ENCODE results near the gene MEGF6. TPM values are rescaled to one million over a fixed set of nuclear protein-coding genes. Genes with fewer than 3 reads are reported as not detected.

MEGF6 gene
- total RNA-seq, 1 experiment from 2014 or later, result 14.3 TPM

DNA sequence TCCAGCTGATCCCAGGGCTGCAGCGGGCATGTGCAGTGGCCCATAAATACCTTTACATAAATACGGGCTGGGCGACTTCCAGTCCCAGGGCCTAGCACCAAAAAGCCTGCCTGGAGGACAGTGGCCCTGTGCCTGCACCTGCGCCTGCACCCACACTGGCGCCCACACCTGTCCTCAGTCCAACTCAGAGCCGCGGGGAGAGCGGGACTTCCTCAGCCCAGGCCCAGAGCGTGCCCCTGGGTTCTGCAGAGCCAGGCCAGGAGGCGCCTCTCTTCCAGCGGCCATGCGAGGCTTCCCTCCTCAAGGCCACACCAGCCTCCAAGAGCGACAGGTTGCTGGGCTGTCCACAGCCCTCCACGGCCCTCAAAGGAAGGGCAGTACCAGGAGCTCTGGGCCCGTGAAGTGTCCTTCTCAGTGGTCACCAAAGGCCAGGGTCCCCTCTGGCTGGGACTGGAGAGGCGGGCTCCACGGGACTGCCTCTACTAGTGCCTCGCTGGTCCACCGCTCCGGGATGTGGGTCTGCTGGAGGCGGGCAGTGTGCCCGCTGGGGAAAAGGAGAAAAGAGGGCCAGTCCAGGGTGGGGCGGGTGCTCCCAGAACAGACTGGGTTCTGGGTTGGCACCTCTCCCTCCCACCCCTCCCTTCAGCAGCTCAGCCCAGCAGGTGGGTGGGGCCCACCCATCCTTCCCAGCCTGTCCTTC, 121.1 kb downstream of the MEGF6 start:
- Mint-ChIP-seq H3K36me3 (ENCODE audit: insufficient read depth, unreplicated experiment) (no peaks in the 10 kb centered on the region), H3K9me3 (ENCODE audit: unreplicated experiment) (peaks cover 10% of the 10 kb centered on the region), H3K4me3 (ENCODE audit: unreplicated experiment) (no peak overlapping the region), H3K27me3 (ENCODE audit: insufficient read depth, unreplicated experiment) (no peaks in the 10 kb centered on the region), H3K4me1 (ENCODE audit: insufficient read depth, unreplicated experiment) (no peaks in the 10 kb centered on the region), H3K27ac (ENCODE audit: low read depth, unreplicated experiment) (no peak overlapping the region)
- POLR2A ChIA-PET, result no interaction called here
- BruUV-seq (replicated peaks), result no TSS peak
- TF ChIP-seq, protein P1, sequence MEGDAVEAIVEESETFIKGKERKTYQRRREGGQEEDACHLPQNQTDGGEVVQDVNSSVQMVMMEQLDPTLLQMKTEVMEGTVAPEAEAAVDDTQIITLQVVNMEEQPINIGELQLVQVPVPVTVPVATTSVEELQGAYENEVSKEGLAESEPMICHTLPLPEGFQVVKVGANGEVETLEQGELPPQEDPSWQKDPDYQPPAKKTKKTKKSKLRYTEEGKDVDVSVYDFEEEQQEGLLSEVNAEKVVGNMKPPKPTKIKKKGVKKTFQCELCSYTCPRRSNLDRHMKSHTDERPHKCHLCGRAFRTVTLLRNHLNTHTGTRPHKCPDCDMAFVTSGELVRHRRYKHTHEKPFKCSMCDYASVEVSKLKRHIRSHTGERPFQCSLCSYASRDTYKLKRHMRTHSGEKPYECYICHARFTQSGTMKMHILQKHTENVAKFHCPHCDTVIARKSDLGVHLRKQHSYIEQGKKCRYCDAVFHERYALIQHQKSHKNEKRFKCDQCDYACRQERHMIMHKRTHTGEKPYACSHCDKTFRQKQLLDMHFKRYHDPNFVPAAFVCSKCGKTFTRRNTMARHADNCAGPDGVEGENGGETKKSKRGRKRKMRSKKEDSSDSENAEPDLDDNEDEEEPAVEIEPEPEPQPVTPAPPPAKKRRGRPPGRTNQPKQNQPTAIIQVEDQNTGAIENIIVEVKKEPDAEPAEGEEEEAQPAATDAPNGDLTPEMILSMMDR (IDR thresholded peaks at IDR 0.05; ENCODE audit: unreplicated experiment), result no peak
- CTCF ChIA-PET, result interaction anchor here (0.5 to 2.0 kb wide), 26 partner anchors 9 to 252 kb away, joined by 3 to 84 read pairs (median 4); no protein-coding TSS in a partner anchor
- DNase-seq (ENCODE audit: unreplicated experiment), result no peak
- intact Hi-C loops (cut with micrococcal nuclease), result loop anchor here (10.0 kb wide), 1 partner anchor 75 kb away; no protein-coding TSS in a partner anchor

DNA sequence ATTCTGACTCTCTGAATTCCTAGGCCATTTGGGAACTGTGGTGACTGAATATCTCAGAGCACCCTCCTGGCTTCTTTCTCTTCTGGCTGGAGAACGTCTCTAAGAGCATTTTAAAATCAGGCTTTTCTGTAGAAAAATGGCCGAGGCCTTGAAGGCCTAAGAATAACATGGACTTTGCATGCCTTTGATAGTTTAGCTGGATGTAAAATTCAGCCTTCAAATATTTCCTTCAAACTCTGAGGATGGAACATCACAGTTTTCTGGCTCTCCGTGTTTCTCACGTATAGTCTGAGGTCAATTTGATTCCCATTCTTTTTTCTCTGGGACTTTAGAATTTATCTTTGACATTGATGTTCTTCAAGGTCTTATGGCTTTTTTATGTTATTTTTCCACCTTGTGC, 122.9 kb downstream of the MEGF6 start:
- no TSS peak for BruUV-seq (replicated peaks)
- intact Hi-C loops (cut with micrococcal nuclease), result no loop called here
- Mint-ChIP-seq H3K36me3 (ENCODE audit: insufficient read depth, unreplicated experiment) (peaks cover 7% of the 10 kb centered on the region), H3K27me3 (ENCODE audit: insufficient read depth, unreplicated experiment) (no peaks in the 10 kb centered on the region), H3K4me3 (ENCODE audit: unreplicated experiment) (no peak overlapping the region), H3K9me3 (ENCODE audit: unreplicated experiment) (peaks cover 10% of the 10 kb centered on the region), H3K27ac (ENCODE audit: low read depth, unreplicated experiment) (no peak overlapping the region), H3K4me1 (ENCODE audit: insufficient read depth, unreplicated experiment) (peaks cover 10% of the 10 kb centered on the region)
- DNase-seq (ENCODE audit: unreplicated experiment), result no peak
- ChIA-PET POLR2A (interaction anchor here (0.6 to 1.0 kb wide), 2 partner anchors 28 to 36 kb away, joined by 3 to 5 read pairs; no protein-coding TSS in a partner anchor), CTCF (interaction anchor here (0.6 to 9.9 kb wide), 8 partner anchors 37 to 927 kb away, joined by 3 to 198 read pairs (median 4); partner anchors contain the start of gene TPRG1L)
- TF ChIP-seq, protein P1 (IDR thresholded peaks at IDR 0.05; ENCODE audit: unreplicated experiment), result no peak

DNA sequence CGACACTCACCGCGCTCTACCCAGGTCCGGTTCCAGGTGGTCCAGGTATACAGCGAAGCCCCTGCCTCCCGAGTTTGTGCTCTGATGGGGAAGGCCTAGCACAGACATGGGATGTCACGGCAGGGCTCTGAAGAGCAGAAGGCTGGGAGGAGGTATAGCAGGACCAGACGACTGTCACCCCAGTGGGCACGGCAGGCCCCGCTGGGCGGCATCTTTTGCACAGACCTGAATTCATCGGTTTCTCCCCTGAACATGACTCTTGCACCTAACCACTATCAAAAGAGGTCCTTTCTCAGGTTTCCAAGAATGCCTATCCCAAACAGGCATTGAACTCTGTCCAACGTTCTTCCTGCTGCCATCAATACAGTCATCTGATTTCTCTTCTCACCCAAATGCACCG, 126.3 kb downstream of the MEGF6 start:
- intact Hi-C loops (cut with micrococcal nuclease), result no loop called here
- POLR2A ChIA-PET, result interaction anchor here (1.2 to 3.0 kb wide), 2 partner anchors 12 to 32 kb away, joined by 3 to 20 read pairs; no protein-coding TSS in a partner anchor
- CTCF ChIA-PET, result interaction anchor here (0.6 to 9.9 kb wide), 10 partner anchors 11 to 218 kb away, joined by 3 to 198 read pairs (median 4); partner anchors contain the start of gene TPRG1L

More for the DNA sequence above, 126.3 kb downstream of the MEGF6 start:
- Mint-ChIP-seq H3K27me3 (ENCODE audit: insufficient read depth, unreplicated experiment) (no peaks in the 10 kb centered on the region), H3K4me1 (ENCODE audit: insufficient read depth, unreplicated experiment) (peaks cover 10% of the 10 kb centered on the region), H3K27ac (ENCODE audit: low read depth, unreplicated experiment) (no peak overlapping the region), H3K9me3 (ENCODE audit: unreplicated experiment) (peaks cover 10% of the 10 kb centered on the region), H3K4me3 (ENCODE audit: unreplicated experiment) (no peak overlapping the region), H3K36me3 (ENCODE audit: insufficient read depth, unreplicated experiment) (peaks cover 13% of the 10 kb centered on the region)
- no TSS peak for BruUV-seq (replicated peaks)
- TF ChIP-seq, protein P1 (IDR thresholded peaks at IDR 0.05; ENCODE audit: unreplicated experiment), result no peak
- DNase-seq (ENCODE audit: unreplicated experiment), result no peak

Data from MCF 10A (cell line).